Fibroblast of skin of back (primary cell): ENCODE results near the gene NBAS.

Experiments used
- DNase-seq: peaks from one replicate; pipeline ENCODE4 v3.0.0-alpha.2; 2013

Gene NBAS

DNA sequence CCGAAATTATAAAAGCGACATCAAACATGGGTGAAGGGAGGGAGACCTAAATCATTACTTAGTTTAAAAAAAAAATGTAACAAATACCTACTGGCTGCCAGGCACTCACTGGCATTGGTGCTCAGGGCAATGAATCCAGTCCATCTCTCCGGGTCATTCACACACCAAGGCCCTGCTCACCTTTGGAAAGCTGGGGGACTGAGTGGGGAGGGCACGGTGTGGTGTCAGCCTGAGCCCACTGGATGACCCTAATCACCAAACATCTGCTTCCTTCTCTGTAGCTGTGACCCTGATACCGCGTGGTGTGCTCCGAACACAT is 30.2 kb upstream of the NBAS start:
- no peak for DNase-seq

GRCh38 chr2:15588329-15588919 is 27.3 kb upstream of the NBAS start:
- peak; percentile 62 for DNase-seq

DNA sequence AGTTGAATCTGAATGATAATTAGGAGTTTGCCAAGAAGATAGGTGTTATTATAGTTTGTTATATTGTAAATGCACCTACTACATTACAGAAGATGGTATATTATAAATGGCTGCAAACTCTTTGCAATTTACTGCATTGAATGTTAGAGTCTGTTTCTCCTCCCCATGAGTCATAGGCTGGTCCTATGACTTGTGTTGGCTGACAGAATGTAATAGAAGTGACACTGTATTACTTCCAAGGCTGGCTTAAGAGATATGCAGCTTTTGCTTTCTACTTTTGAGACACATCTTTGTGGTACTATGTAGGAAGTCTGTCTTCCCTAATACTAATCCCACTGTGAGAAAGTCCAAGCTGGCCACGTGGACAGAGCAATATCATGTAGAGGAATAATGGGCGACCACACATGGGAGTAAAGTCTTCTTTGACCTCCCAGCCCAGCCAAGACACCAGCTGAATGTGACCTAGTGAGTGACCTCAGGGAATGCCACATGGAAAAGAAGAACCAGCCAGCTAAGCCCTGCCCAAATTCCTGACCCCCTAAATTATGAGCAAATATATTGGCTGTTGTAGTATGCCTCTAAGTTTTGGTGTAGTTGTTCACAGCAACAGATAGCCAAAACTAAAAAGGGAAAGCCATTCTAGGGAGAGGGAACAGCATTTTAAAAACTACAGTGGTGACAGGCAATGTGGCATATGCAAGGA is 23.8 kb upstream of the NBAS start:
- DNase-seq = peak; percentile 12

GRCh38 chr2:15584316-15584715 is 23.2 kb upstream of the NBAS start:
- DNase-seq = no peak

DNA sequence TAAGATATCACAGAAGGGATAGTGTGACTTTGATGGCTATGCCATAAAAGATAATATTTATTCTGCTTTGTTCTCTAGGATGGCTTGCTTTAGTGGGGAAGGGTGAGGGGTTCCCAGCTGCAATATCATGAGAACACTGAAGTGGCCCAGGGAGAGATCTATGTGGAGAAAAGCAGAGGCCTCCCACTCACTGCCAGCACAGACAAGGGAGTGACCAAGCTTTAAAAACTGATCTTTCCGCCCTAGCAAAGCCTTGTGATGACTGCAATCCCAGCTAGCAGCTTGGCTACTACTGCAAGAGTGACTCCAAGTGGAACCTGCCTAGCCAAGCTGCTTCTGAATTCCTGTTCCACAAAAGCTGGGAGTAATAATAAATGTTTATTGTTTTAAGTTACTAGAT is 22.7 kb upstream of the NBAS start:
- no peak for DNase-seq

GRCh38 chr2:15582710-15583357 is 21.7 kb upstream of the NBAS start:
- DNase-seq = no peak

- DNase-seq = no peak
Observed at GRCh38 chr2:15580451-15580850, 19.3 kb upstream of the NBAS start.

DNA sequence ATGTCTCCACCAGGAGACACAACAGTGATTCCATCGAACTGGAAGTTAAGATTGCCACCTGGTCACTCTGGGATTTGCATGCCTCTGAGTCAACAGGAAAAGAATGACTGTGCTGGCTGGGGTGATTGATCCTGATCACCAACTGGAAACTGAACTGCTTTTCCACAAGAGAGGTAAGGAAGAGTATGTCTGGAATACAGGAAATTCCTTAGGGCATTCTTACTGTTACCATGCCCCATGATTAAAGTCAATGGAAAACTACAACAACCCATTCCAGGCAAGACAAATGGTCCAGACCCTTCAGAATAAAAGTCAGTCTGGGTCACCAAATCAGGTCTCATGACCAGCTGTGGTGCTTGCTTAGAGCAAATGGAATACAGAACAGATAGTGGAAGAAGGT is 18.5 kb upstream of the NBAS start:
- DNase-seq = peak; percentile 9

DNA sequence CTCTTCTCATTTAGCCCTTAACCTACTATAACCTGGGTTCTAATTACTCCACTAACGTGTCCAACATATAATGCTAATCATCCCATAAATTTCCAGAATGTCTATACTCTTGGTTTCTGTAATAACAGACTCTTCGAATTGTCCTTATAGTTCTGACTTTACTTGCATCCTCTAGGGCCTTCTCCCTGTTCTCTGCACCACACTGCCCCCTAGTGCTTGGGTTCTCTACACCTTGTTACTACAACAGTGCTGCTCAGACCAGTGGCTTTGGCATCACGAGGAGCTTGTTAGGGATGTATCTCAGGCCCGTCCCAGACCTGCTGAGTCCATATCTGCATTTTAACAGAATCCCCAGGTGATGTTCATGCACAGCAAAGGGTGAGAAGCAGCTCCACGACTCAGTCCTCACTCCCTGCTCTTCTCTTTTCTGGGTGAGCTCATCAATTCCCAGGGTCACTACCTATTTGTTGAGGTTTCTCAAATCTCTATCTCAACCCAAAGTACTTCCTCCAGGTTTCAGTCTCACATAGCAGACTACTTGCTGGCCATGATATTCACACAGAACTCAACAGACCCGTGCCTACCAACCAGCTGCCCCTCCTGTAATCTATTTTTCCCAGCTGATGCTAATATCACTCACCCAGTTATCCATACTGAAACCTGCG is 16.1 kb upstream of the NBAS start:
- DNase-seq = peak; percentile 76

- no peak for DNase-seq
Observed at GRCh38 chr2:15571729-15572128, 10.6 kb upstream of the NBAS start.

DNA sequence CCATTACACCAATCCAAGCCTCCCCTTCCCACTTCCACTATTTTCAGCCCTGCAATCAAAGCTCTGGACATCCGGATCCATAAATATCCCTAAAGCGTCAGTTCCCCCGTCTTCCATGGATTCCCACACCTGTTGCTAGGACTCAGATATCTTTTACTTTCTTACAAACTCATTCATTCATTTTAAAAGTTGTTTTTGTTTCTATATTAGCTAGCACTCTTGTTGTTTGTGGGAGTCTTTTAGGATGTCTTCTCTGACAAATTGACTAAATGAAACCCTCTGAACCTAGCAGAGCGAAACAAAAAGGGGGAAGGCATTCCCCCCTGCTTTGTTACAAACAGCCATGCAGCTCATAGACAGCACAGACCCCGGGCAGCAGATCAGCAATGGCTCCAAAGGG is 9.0 kb upstream of the NBAS start:
- no peak for DNase-seq

GRCh38 chr2:15568874-15569273 is 7.7 kb upstream of the NBAS start:
- no peak for DNase-seq

DNA sequence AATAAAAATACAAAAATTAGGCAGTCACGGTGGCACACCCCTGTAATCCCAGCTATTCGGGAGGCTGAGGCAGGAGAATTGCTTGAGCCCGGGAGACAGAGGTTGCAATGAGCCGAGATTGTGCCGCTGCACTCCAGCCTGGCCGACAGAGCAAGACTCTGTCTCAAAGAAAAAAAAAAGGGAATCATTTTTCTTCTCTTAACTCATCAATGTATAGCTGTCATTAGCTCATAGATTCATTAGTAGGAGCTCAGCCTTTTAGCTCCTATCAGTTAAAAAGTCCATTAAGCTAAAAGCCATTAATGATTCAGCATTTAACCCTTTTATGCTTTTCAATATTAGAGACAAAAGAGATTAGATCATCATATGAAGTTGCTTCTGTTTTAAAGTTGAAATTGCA is 5.8 kb upstream of the NBAS start:
- DNase-seq = no peak

DNA sequence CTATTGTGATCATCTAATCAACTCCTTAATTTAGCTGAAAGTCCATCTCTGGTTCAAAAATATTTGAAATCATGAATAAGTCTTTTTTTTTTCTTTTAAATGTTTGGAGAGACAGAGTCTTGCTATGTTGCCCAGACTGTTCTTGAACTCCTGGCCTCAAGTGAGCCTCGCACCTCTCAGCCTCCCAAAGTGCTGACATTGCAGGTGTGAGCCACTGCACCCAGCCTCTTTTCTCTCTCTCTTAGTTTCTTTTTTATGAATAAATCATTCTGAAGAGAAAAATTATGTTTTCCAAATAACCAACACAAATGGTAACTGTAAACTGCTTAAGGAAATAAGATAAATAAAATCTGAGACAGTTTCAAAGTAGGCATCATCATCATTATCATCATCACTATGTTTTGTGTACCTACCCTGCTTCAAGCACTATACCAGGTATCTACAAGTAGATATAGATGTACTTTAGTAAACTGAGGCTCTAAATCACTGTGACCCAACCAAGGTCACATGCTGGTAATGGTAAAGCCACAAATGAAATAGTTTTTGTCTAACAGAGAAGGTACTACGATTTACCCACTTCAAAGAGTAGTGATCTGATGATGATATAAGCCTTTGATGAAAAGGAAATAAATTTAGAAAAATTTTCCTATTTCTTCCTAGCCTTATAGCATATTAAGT is 5.0 kb upstream of the NBAS start:
- DNase-seq = no peak

DNA sequence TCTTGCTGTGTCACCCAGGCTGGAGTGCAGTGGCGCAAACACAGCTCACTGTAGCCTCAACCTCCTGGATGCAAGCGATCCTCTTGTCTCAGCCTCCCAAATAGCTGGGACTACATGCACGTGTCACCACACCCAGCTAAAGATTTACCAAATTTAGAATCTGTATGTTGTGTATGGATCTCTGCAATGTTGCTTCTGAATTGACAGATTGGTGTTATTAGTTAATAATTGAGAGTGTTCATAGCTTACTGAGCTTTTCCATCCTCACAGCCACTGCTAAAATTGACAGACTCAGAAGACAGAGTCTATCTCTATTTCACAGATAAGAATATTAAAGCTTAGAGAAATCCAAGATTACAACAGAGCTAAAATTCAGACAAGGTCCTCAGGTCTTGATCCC is 4.3 kb upstream of the NBAS start:
- DNase-seq = no peak

DNA sequence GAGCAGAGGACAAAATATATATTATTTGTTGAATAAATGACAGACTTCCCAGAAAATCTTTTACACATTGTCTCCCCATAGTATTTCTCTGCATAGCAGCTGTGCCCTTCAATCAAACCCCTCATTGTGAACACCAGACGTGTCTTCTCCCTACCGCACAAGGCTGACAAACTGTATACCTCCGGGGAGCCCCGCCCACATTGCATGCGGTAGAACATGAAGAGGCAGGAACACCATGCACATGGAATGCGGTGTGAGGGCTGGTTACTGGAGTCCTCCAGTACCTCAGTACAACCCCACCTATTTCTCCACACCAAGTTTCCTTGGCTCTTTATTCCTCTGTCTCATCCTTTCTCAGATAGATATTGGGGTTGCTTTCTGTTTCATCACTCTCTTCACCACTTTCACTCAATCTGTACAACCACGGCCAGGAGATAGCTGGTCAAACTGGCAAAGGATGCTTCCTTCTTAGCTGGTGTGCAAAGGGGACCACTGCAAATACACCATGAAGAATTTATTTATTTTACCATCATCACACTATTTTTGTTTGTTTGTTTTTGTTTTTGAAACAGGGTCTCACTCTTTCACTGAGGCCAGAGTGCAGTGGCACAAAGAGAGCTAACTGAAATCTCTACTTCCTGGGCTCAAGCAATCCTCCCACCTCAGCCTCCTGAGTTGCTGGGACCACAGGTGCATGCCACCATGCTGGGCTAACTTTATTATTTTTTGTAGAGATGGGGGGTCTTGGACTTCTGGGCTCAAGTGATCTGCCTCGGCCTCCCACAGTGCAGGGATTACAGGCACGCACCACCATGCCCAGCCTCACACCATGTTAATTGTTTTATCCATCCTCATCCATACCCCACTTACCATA is 2.3 kb upstream of the NBAS start:
- DNase-seq = no peak

- DNase-seq = no peak
Observed at GRCh38 chr2:15562354-15563031, 1.4 kb upstream of the NBAS start.

- peak; percentile 39 for DNase-seq
Observed at GRCh38 chr2:15561574-15562344, 625 bp upstream of the NBAS start.

GRCh38 chr2:15560140-15560987 is 770 bp downstream of the NBAS start:
- peak; percentile 30 for DNase-seq
